ENCODE data around the gene SMCO2. TPM values are rescaled to one million over a fixed set of nuclear protein-coding genes. Genes with fewer than 3 reads are reported as not detected.

The SMCO2 gene
- total RNA-seq, 1 experiment from 2014 or later = 0.20 TPM

DNA sequence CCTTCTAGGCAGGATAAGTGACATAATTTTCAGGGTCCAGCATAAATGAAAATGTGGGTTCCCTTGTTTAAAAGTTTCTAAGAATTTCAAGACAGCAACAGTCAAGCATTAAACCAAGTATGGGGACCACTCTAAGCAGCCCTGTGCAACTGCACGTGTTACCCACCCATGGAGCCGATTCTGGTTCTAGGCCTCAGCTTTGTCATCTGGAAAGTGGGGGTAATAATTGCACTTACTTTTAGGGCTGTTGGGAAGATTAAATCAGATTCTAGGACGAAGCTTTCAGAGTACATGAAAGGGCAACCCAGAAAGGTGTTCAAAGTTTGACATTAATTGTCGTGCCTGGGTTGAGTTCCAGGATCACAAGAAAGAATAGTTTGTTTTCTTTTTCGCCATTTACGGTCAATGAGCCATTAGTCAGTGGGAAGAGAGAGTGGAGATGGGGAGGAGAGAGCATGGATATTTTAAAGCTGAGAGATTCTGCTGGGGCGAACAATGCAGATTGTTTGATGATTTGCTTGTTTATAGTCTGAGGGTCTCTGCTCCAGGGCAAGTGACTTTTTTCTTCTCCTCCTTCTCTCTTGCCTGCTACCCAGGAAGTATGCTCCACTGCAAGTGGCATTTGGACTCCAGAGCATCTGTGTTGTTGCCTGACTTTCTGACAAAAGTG is 66.8 kb downstream of the SMCO2 start:
- H2BK20ac ChIP-seq (ENCODE audit: low read depth, low read length, poor library complexity, severe bottlenecking) = no peak overlapping the region
- DNase-seq = no peak
- WGBS (ENCODE audit: extremely low coverage, insufficient read length, low lambda C conversion rate) = no CpG with 5 or more reads among the region's 7 CpGs
- no peaks in the 10 kb centered on the region for H4K20me1 ChIP-seq (ENCODE audit: control insufficient read depth, insufficient read depth, insufficient read length)
- H3K4ac ChIP-seq (ENCODE audit: low read depth, low read length) = no peak overlapping the region
- TF ChIP-seq, protein P1, sequence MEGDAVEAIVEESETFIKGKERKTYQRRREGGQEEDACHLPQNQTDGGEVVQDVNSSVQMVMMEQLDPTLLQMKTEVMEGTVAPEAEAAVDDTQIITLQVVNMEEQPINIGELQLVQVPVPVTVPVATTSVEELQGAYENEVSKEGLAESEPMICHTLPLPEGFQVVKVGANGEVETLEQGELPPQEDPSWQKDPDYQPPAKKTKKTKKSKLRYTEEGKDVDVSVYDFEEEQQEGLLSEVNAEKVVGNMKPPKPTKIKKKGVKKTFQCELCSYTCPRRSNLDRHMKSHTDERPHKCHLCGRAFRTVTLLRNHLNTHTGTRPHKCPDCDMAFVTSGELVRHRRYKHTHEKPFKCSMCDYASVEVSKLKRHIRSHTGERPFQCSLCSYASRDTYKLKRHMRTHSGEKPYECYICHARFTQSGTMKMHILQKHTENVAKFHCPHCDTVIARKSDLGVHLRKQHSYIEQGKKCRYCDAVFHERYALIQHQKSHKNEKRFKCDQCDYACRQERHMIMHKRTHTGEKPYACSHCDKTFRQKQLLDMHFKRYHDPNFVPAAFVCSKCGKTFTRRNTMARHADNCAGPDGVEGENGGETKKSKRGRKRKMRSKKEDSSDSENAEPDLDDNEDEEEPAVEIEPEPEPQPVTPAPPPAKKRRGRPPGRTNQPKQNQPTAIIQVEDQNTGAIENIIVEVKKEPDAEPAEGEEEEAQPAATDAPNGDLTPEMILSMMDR (conservative IDR thresholded peaks at IDR 0.05) = no peak
- Mint-ChIP-seq H3K27me3 (ENCODE audit: low read depth) (no peaks in the 10 kb centered on the region; the same call in 1 of the 2 replicates), H3K27ac (no peak overlapping the region), H3K4me1 (peaks cover 0 to 5% of the 10 kb centered on the region in 2 experiments; a peak in 2 of 4 replicates), H3K36me3 (ENCODE audit: insufficient read depth in 1 of 3, low read depth in 3 of 3) (no peaks in the 10 kb centered on the region), H3K4me3 (no peak overlapping the region), H3K9me3 (no peaks in the 10 kb centered on the region)
- H3K9me3 ChIP-seq (ENCODE audit: control insufficient read depth, low read depth, low read length) = no peaks in the 10 kb centered on the region
- no peak overlapping the region for H2BK12ac ChIP-seq (ENCODE audit: insufficient read length, low read depth, low read length)
- H4K5ac ChIP-seq (ENCODE audit: insufficient read length, low read depth, low read length) = no peak overlapping the region
- no peaks in the 10 kb centered on the region for H3K79me1 ChIP-seq (ENCODE audit: insufficient read depth, low read depth, low read length, poor library complexity, severe bottlenecking)
- H4K91ac ChIP-seq (ENCODE audit: insufficient read length, low read depth, low read length) = no peak overlapping the region
- no peak overlapping the region for H3K27ac ChIP-seq (ENCODE audit: insufficient read length, low read depth, low read length)
- no peak overlapping the region for H3K56ac ChIP-seq (ENCODE audit: insufficient read length, low read depth, low read length)
- H3K79me2 ChIP-seq (ENCODE audit: insufficient read depth, low read length) = no peaks in the 10 kb centered on the region
- H2AK5ac ChIP-seq (ENCODE audit: insufficient read length, low read length) = no peak overlapping the region
- no peak overlapping the region for H3K4me2 ChIP-seq (ENCODE audit: insufficient read depth, insufficient read length, low read length)
- H3K27me3 ChIP-seq (ENCODE audit: insufficient read depth, low read length) = no peaks in the 10 kb centered on the region
- no peak overlapping the region for H2BK5ac ChIP-seq (ENCODE audit: insufficient read length, low read length)
- no peak overlapping the region for H3K14ac ChIP-seq (ENCODE audit: insufficient read depth, low read length)
- H3T11ph ChIP-seq (ENCODE audit: low read length) = no peak overlapping the region
- H3K9ac ChIP-seq (ENCODE audit: extremely low read depth, insufficient read length, low read length) = no peak overlapping the region
- H3K4me1 ChIP-seq (ENCODE audit: insufficient read depth, low read length) = peaks cover 2% of the 10 kb centered on the region; the same call in 1 of the 2 replicates
- no peaks in the 10 kb centered on the region for H3K23me2 ChIP-seq (ENCODE audit: insufficient read length, low read depth, low read length, poor library complexity, severe bottlenecking)
- no peak overlapping the region for H2BK15ac ChIP-seq (ENCODE audit: low read depth, low read length)
- no peak overlapping the region for H2AFZ ChIP-seq (ENCODE audit: low read length)
- no peak overlapping the region for H2BK120ac ChIP-seq (ENCODE audit: low read depth, low read length, poor library complexity, severe bottlenecking)
- no peak overlapping the region for H4K8ac ChIP-seq (replicated peaks; ENCODE audit: insufficient read length, low read depth, low read length)
- no peak overlapping the region for H3K18ac ChIP-seq (ENCODE audit: insufficient read length, low read depth, low read length)
- no peak overlapping the region for H3K23ac ChIP-seq (ENCODE audit: insufficient read length, low read depth, low read length)
